ENCODE results near the gene NSMF. TPM values are rescaled to one million over a fixed set of nuclear protein-coding genes. Genes with fewer than 3 reads are reported as not detected.

The NSMF gene
- total RNA-seq, 1 donor from 2014 or later, result 231 TPM

DNA sequence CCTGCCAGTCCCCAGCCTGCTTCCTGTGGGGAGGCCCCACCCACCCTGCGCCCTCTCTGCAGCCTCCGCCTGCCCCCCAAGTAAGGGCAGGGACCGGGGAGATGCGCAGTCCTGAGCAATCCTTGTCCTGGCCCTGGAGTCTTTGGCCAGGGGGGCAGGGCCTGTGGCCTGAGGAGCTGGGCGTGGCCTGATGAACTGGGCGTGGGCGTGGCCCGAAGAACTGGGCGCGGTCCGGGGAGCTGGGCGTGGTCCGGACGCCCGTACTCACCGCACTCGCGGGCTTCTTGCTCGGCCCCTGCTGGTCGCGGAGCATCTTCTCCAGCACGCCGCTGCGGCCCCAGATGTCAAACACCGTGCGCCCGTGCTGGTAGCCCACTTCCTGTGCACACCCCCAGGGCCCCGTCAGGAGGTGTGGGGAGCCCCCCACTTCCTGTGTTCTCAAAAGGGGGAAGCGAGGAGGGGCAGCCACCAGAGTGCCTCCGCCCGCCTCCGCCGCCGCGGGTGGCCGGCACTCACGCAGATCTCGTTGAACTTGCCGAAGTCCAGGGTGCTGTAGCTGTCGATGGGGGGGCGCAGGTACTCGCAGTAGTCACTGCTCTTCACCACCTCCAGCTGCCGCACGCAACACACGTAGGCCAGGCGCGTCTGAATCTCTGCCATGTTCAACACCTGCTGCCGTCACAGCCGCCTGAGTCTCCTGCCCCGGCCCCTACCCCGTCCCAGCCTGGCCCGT lies 2.7 kb upstream of the NSMF start:
- Histone ChIP-seq H3K27me3 (no peaks in the 10 kb centered on the region), H3K4me1 (peaks cover 15 to 16% of the 10 kb centered on the region in 2 donors), H3K27ac (no peak overlapping the region), H3K4me3 (no peak overlapping the region), H3K9me3 (no peaks in the 10 kb centered on the region), H3K36me3 (peaks cover 0 to 3% of the 10 kb centered on the region in 2 donors)
- intact Hi-C loops (cut with DNase I), result no loop called here
- DNase-seq (ENCODE audit: low spot score in 2 of 2), result no peak
- TF ChIP-seq, protein P1, sequence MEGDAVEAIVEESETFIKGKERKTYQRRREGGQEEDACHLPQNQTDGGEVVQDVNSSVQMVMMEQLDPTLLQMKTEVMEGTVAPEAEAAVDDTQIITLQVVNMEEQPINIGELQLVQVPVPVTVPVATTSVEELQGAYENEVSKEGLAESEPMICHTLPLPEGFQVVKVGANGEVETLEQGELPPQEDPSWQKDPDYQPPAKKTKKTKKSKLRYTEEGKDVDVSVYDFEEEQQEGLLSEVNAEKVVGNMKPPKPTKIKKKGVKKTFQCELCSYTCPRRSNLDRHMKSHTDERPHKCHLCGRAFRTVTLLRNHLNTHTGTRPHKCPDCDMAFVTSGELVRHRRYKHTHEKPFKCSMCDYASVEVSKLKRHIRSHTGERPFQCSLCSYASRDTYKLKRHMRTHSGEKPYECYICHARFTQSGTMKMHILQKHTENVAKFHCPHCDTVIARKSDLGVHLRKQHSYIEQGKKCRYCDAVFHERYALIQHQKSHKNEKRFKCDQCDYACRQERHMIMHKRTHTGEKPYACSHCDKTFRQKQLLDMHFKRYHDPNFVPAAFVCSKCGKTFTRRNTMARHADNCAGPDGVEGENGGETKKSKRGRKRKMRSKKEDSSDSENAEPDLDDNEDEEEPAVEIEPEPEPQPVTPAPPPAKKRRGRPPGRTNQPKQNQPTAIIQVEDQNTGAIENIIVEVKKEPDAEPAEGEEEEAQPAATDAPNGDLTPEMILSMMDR (IDR thresholded peaks at IDR 0.05), result no peak

DNA sequence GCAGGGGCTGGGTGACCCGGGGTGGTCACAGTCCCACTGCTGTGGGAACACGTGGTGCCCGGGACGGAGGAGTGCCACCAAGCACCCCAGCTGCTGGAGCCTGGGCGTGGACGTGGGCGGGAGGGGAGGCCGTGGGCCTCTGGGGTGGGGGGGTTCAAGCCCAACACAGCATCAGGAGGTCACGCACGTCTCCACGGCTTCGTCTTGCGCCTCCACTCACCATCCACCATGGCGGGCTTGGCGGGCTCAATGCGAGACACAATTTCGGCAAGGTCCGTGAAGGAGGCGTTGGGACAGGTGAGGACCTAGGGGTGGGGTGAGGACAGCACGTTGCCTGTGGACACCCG lies 2.2 kb upstream of the NSMF start:
- H3K4me1 ChIP-seq, result peaks cover 19% of the 10 kb centered on the region in 2 donors
- no peaks in the 10 kb centered on the region for H3K27me3 ChIP-seq
- intact Hi-C loops (cut with DNase I), result no loop called here
- H3K36me3 ChIP-seq, result peaks cover 0 to 3% of the 10 kb centered on the region in 2 donors
- H3K4me3 ChIP-seq, result no peak overlapping the region
- TF ChIP-seq, protein P1 (IDR thresholded peaks at IDR 0.05), result no peak
- no peaks in the 10 kb centered on the region for H3K9me3 ChIP-seq
- no peak overlapping the region for H3K27ac ChIP-seq
- no peak for DNase-seq (ENCODE audit: low spot score in 2 of 2)

DNA sequence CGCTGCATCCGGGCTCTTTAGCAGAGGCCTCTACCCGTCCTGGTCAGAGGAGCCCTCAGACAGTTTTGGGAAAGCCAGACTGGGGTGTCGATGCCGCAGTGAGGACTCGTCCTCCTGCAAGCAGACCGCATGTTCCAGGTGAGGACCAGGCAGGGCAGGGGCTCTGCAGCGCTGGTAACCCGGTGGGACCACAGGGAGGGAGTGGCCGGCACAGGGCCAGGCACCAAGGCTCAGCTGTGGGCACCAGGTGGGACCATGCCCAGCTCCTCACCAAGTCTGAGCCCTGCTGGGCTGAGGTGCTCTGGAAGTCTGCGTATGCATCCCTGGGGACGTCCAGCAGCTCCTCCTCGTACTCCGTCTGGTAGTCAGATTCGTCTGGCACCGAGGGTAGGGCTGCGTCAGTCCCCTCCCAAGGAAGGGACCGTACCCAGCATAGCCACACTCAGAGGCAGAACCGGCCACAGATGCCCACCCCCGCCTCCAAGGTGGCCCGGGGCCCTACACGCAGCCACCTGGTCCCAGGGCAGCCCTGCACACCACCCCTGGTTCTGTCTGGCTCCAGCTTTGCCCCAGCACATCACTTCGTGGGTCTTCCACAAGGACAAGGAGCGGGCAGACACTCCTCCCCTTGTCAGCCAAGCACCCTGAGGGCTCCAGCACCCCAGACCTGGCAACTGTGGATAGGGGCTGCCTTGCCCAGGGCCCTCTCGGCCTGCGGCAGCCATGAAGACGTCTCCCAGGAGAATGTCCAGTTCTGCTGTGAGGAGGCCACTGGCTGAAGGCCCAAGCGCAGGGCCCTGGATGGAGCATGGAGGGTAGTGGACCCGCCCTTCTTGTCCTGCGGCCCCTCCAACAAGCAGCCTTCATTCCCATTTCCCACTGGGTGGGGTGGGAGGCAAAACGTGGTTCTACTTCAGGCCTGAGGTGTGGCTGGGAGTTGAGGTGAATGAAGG lies 1.5 kb upstream of the NSMF start:
- Histone ChIP-seq H3K4me3 (no peak overlapping the region), H3K27me3 (no peaks in the 10 kb centered on the region), H3K27ac (no peak overlapping the region), H3K4me1 (peaks cover 25 to 26% of the 10 kb centered on the region in 2 donors), H3K36me3 (peaks cover 3 to 7% of the 10 kb centered on the region in 2 donors), H3K9me3 (no peaks in the 10 kb centered on the region)
- intact Hi-C loops (cut with DNase I), result no loop called here
- DNase-seq (ENCODE audit: low spot score in 2 of 2), result no peak
- TF ChIP-seq, protein P1 (IDR thresholded peaks at IDR 0.05), result no peak

DNA sequence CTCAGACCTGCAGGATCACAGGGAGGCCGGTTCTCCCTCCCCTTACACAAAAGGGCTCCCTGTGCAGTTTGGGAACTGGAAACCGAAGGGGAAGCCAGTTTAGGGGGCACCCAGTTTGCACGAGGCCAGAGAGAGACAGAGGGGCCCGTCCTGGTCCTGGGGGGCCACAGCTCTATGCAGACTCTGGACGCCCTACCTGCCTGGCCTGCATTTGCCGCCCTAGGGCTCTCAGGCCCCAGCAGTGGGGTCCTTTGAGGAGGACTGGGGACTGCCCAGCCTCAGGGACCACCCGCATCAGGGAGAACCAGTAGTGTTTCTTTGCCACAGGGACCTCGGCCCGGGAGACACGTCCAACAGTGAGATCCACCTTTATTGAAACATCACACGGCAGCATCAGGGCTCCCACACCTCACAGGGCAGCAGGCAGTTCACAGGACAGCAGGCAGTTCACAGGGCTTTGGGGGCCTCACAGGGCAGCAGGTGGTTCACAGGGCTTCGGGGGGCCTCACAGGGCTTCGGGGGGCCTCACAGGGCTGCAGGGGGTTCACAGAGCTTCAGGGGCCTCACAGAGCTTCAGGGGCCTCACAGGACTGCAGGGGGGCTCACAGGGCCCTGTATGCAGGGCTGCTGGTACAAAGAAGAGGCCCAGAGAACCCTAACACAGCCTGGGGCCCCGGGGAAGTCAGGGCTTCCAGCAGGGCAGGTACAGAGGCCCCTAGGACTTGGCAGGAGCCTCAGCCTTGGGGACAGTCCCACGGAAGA lies 648 bp upstream of the NSMF start:
- Histone ChIP-seq H3K36me3 (peaks cover 12 to 16% of the 10 kb centered on the region in 2 donors), H3K27ac (peak overlapping the region; percentile 71 to 72), H3K4me3 (peak overlapping the region; percentile 67 to 89), H3K27me3 (no peaks in the 10 kb centered on the region), H3K4me1 (peaks cover 34% of the 10 kb centered on the region in 2 donors), H3K9me3 (no peaks in the 10 kb centered on the region)
- TF ChIP-seq, protein P1 (IDR thresholded peaks at IDR 0.05), result no peak
- peak in 1 of 2 donors; percentile 62 for DNase-seq (ENCODE audit: low spot score in 2 of 2)
- intact Hi-C loops (cut with DNase I), result loop anchor here (1.0 to 10.0 kb wide), 4 partner anchors 36 to 372 kb away; partner anchors contain the start of genes ARRDC1, EXD3, MAN1B1 and MRPL41
